GM12875 (cell line): ENCODE measurements around the gene RPL39L.

Experiments used
- H3K4me3 ChIP-seq: one replicate; pipeline ENCODE4 v1.5.1; 2011; ENCODE audit warnings: low read depth, low read length, control low read depth
- CTCF ChIP-seq: IDR thresholded peaks from 2 replicates; pipeline ENCODE4 v1.5.1; 2011; ENCODE audit warnings: low read depth, mild to moderate bottlenecking, control low read depth, inconsistent platforms, low read length, moderate library complexity, borderline replicate concordance; ENCODE audit not compliant: insufficient read depth

Gene RPL39L

GRCh38 chr3:187139126-187139894, at the start of gene RPL39L:
TSS of gene RPL39L (minus strand) at chr3:187139496. CDS start at chr3:187121300, 18,196 bp downstream.
- TF ChIP-seq CTCF, result peak; percentile 93
- peak within 1 kb of the TSS; percentile 78 for H3K4me3 ChIP-seq

GRCh38 chr3:187188931-187189330, 49.6 kb upstream of the RPL39L start:
- H3K4me3 ChIP-seq, result no peak overlapping the region

GRCh38 chr3:187186801-187187421, 47.6 kb upstream of the RPL39L start:
- no peak overlapping the region for H3K4me3 ChIP-seq
- TF ChIP-seq CTCF, result no peak

More at GRCh38 chr3:187188931-187189330, 49.6 kb upstream of the RPL39L start:
- TF ChIP-seq CTCF, result no peak

- no peak for TF ChIP-seq CTCF
- no peak overlapping the region for H3K4me3 ChIP-seq
These were observed 47.1 kb upstream of the RPL39L start for GRCh38 chr3:187186375-187186774.

- H3K4me3 ChIP-seq, result no peak overlapping the region
- no peak for TF ChIP-seq CTCF
These were observed 46.5 kb upstream of the RPL39L start for GRCh38 chr3:187185759-187186158.

- TF ChIP-seq CTCF, result no peak
- H3K4me3 ChIP-seq, result no peak overlapping the region
These were observed 44.6 kb upstream of the RPL39L start for GRCh38 chr3:187183903-187184302.
